WTC11 (cell line): ENCODE measurements around the gene HOXA1. TPM values are rescaled to one million over a fixed set of nuclear protein-coding genes. Genes with fewer than 3 reads are reported as not detected.

Source experiments
- ATAC-seq: fragments of 200-7000 bp; cut with Tn5 transposase; 2 replicates; pipeline ENCODE4 v1.10.0; 2021; ENCODE audit warnings: mild to moderate bottlenecking, moderate library complexity
- CTCF ChIA-PET: fragments of 300-600 bp; sonication (Branson Sonifier 250); formaldehyde crosslinking; loops from one replicate; lab custom pipeline; 2021; ENCODE audit warnings: antibody characterized with exemption; lab: Charles Lee
- POLR2A ChIA-PET: fragments of 350-600 bp; sonication (Branson Sonifier 250); formaldehyde crosslinking; loops from one replicate; lab custom pipeline; 2021; ENCODE audit warnings: antibody characterized with exemption; lab: Charles Lee
- DNase-seq: peaks from one replicate; pipeline ENCODE4 v3.0.0; 2021; ENCODE audit warnings: low spot score
- H3K27ac Mint-ChIP-seq: 2 replicates; pipeline ENCODE4 v1.8.0; 2021; ENCODE audit warnings: mixed read lengths
- H3K27me3 Mint-ChIP-seq: 2 replicates; pipeline ENCODE4 v1.8.0; 2021; ENCODE audit warnings: low read depth, mild to moderate bottlenecking, moderate library complexity, mixed read lengths
- H3K36me3 Mint-ChIP-seq: 2 replicates; pipeline ENCODE4 v1.8.0; 2021; ENCODE audit warnings: mixed read lengths
- H3K4me1 Mint-ChIP-seq: 2 replicates; pipeline ENCODE4 v1.8.0; 2022; ENCODE audit warnings: mixed read lengths
- H3K4me3 Mint-ChIP-seq: 2 replicates; pipeline ENCODE4 v1.8.0; 2021; ENCODE audit warnings: mild to moderate bottlenecking, moderate library complexity, mixed read lengths
- H3K9me3 Mint-ChIP-seq: 2 replicates; pipeline ENCODE4 v1.8.0; 2021; ENCODE audit warnings: mixed read lengths
- EMX1 ChIP-seq: fragments of 250-450 bp; sonication (Bioruptor Pico); IDR thresholded peaks from 2 replicates; pipeline ENCODE4 v1.8.0; 2021; ENCODE audit warnings: mild to moderate bottlenecking
- ETV6 ChIP-seq: sonication (generic); formaldehyde crosslinking; IDR thresholded peaks from 2 replicates; pipeline ENCODE4 v1.8.1; 2022; ENCODE audit warnings: mild to moderate bottlenecking, missing genetic modification reagents
- FOXP4 ChIP-seq: sonication (generic); formaldehyde crosslinking; IDR thresholded peaks from 2 replicates; pipeline ENCODE4 v1.8.0; 2022; ENCODE audit warnings: mild to moderate bottlenecking, missing genetic modification reagents
- JAZF1 ChIP-seq: fragments of 250-450 bp; sonication (Bioruptor Pico); IDR thresholded peaks from 2 replicates; pipeline ENCODE4 v1.9.0; 2021; ENCODE audit warnings: moderate library complexity, mild to moderate bottlenecking, inconsistent platforms
- KAT7 ChIP-seq: sonication (generic); formaldehyde crosslinking; IDR thresholded peaks from 2 replicates; pipeline ENCODE4 v1.8.1; 2023; ENCODE audit warnings: missing genetic modification reagents, mild to moderate bottlenecking, borderline replicate concordance
- OVOL2 ChIP-seq: fragments of 250-450 bp; sonication (Bioruptor Pico); IDR thresholded peaks from 2 replicates; pipeline ENCODE4 v1.9.0; 2021; ENCODE audit warnings: mild to moderate bottlenecking, borderline replicate concordance
- STAT6 ChIP-seq: sonication (generic); formaldehyde crosslinking; conservative IDR thresholded peaks from 2 replicates; pipeline ENCODE4 v1.8.1; 2023; ENCODE audit warnings: mild to moderate bottlenecking, low read depth, missing genetic modification reagents, moderate library complexity
- TEAD1 ChIP-seq: sonication (generic); formaldehyde crosslinking; IDR thresholded peaks from 2 replicates; pipeline ENCODE4 v1.8.0; 2022; ENCODE audit warnings: mild to moderate bottlenecking, missing genetic modification reagents
- TP53 ChIP-seq: sonication (generic); formaldehyde crosslinking; IDR thresholded peaks from 2 replicates; pipeline ENCODE4 v1.8.1; 2023; ENCODE audit warnings: mild to moderate bottlenecking, missing genetic modification reagents
- USF1 ChIP-seq: sonication (generic); formaldehyde crosslinking; IDR thresholded peaks from 2 replicates; pipeline ENCODE4 v1.8.0; 2022; ENCODE audit warnings: mild to moderate bottlenecking, missing genetic modification reagents
- ZNF396 ChIP-seq: fragments of 250-450 bp; sonication (Bioruptor Pico); IDR thresholded peaks from 2 replicates; pipeline ENCODE4 v1.8.0; 2021; ENCODE audit warnings: mild to moderate bottlenecking, moderate library complexity, borderline replicate concordance
- total RNA-seq: library from RNA; stranded (reverse); gene quantifications from 3 replicates; pipeline ENCODE4 v1.2.3, GENCODE V29; 2021
- TF ChIP-seq, protein P1 (sequence below): sonication (generic); formaldehyde crosslinking; IDR thresholded peaks from 2 replicates; pipeline ENCODE4 v1.8.1; 2023; ENCODE audit warnings: mild to moderate bottlenecking, moderate library complexity, missing genetic modification reagents

Gene HOXA1
- total RNA-seq, 1 experiment from 2014 or later = not detected

GRCh38 chr7:27109466-27110185 is 13.8 kb upstream of the HOXA1 start:
- DNase-seq = no peak
- H3K27ac Mint-ChIP-seq = no peak overlapping the region
- POLR2A ChIA-PET = interaction anchor here (0.8 kb wide), 1 partner anchor 7 kb away, joined by 3 read pairs; no protein-coding TSS in a partner anchor
- peaks cover 26% of the 10 kb centered on the region for H3K4me1 Mint-ChIP-seq
- H3K4me3 Mint-ChIP-seq = peak overlapping the region; percentile 54
- CTCF ChIA-PET = interaction anchor here (1.0 to 1.9 kb wide), 6 partner anchors 11 to 266 kb away, joined by 3 to 4 read pairs (median 4); partner anchors contain the start of gene HOXA1
- no peaks in the 10 kb centered on the region for H3K9me3 Mint-ChIP-seq
- ATAC-seq = no peak
- TF ChIP-seq, protein P1, sequence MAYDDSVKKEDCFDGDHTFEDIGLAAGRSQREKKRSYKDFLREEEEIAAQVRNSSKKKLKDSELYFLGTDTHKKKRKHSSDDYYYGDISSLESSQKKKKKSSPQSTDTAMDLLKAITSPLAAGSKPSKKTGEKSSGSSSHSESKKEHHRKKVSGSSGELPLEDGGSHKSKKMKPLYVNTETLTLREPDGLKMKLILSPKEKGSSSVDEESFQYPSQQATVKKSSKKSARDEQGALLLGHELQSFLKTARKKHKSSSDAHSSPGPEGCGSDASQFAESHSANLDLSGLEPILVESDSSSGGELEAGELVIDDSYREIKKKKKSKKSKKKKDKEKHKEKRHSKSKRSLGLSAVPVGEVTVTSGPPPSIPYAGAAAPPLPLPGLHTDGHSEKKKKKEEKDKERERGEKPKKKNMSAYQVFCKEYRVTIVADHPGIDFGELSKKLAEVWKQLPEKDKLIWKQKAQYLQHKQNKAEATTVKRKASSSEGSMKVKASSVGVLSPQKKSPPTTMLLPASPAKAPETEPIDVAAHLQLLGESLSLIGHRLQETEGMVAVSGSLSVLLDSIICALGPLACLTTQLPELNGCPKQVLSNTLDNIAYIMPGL (CRISPR knock-in tag) = no peak
- H3K27me3 Mint-ChIP-seq = peaks cover 95% of the 10 kb centered on the region
- no peaks in the 10 kb centered on the region; the same call in 1 of the 2 replicates for H3K36me3 Mint-ChIP-seq

- peaks cover 26% of the 10 kb centered on the region for H3K4me1 Mint-ChIP-seq
- DNase-seq = peak; percentile 72
- CTCF ChIA-PET = interaction anchor here (0.6 to 1.9 kb wide), 4 partner anchors 10 to 265 kb away, joined by 3 to 4 read pairs (median 4); no protein-coding TSS in a partner anchor
- H3K36me3 Mint-ChIP-seq = no peaks in the 10 kb centered on the region; the same call in 1 of the 2 replicates
- H3K4me3 Mint-ChIP-seq = peak overlapping the region; percentile 63
- H3K27me3 Mint-ChIP-seq = peaks cover 99% of the 10 kb centered on the region
- TF ChIP-seq JAZF1 (CRISPR knock-in tag) (no peak), ETV6 (CRISPR knock-in tag) (no peak), EMX1 (no peak), TEAD1 (CRISPR knock-in tag) (no peak), OVOL2 (CRISPR knock-in tag) (no peak), KAT7 (CRISPR knock-in tag) (no peak), FOXP4 (CRISPR knock-in tag) (no peak), USF1 (CRISPR knock-in tag) (no peak)
- TF ChIP-seq, protein P1 (CRISPR knock-in tag) = no peak
- TF ChIP-seq, all 79 proteins: peak for 0
- no peak overlapping the region for H3K27ac Mint-ChIP-seq
- H3K9me3 Mint-ChIP-seq = no peaks in the 10 kb centered on the region
- POLR2A ChIA-PET = interaction anchor here (0.8 to 0.9 kb wide), 2 partner anchors 9 to 10 kb away, joined by 3 read pairs; no protein-coding TSS in a partner anchor
- peak; percentile 72 for ATAC-seq
Observed at GRCh38 chr7:27108390-27109127, 12.8 kb upstream of the HOXA1 start.

DNA sequence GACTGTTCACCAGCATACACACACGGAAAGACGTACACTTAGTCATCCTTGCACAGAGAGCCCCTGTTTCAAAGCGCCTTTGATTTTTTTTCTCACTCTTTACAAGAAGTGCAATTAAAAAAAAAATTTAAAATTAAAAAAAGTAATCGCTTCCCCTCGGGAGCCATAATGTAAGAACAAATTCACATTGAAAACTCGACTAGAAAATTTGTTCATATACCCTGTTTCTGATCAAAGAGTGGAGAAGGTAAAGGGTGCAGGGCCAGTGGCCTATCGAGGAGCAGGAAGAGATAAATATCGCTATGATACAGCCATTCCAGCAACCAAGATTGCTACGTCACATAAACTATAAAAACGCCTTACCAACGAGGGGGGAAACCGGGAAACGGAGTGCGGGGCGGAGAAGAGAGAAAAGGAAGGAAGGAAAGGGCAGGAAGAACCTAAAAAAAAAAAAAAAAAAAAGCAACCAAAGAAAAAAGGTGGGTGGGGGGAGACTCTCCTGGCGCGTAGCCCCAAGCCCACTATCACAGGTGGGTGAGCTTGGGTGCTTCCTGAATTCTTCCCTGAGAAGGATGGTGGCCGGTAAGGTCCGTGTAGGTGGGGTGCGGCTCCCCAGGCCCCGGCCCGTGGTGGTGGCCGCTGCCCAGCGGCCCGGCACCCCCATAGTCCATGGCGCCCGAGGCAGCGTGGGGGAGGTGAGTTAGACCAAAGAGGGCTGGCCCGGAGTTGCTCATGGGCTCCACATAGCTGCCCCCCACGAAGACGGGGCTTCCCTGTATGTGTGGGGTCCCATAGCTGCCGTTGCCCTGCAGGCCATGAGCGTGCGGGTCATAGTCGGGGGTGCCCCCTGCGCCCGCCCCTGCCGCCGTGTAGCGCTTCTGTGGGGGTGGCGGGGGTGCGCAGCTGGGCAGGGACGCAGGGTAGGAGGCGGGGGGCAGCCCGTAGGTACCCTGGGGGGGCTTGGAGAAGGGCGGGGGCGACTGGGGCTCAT is 11.9 kb upstream of the HOXA1 start:
- peak overlapping the region; percentile 63 for H3K4me3 Mint-ChIP-seq
- no peak overlapping the region for H3K27ac Mint-ChIP-seq
- no peaks in the 10 kb centered on the region; the same call in 1 of the 2 replicates for H3K36me3 Mint-ChIP-seq
- ATAC-seq (no peak), DNase-seq (no peak)
- POLR2A ChIA-PET = interaction anchor here (0.9 kb wide), 1 partner anchor 9 kb away, joined by 3 read pairs; no protein-coding TSS in a partner anchor
- CTCF ChIA-PET = interaction anchor here (0.6 to 1.9 kb wide), 3 partner anchors 9 to 68 kb away, joined by 4 read pairs; no protein-coding TSS in a partner anchor
- H3K4me1 Mint-ChIP-seq = peaks cover 27% of the 10 kb centered on the region
- peaks cover 100% of the 10 kb centered on the region for H3K27me3 Mint-ChIP-seq
- no peaks in the 10 kb centered on the region for H3K9me3 Mint-ChIP-seq
- TF ChIP-seq TP53 (CRISPR knock-in tag) (no peak), STAT6 (no peak), FOXP4 (CRISPR knock-in tag) (no peak), ZNF396 (CRISPR knock-in tag) (no peak)
